Hematopoietic multipotent progenitor cell treated with erythropoietin and hydrocortisone succinate and interleukin-3 and kit ligand, for 8 days (in vitro differentiated cells): ENCODE measurements around the gene LASP1.
"Not testable (repeated sequence)": the region's sequence is repeated elsewhere in the genome, so short reads cannot be mapped to it uniquely, and the experiment has no call there.

Experiments used
- DNase-seq: peaks from one replicate; pipeline ENCODE4 v3.0.0-alpha.2; 2015

The LASP1 gene

DNA sequence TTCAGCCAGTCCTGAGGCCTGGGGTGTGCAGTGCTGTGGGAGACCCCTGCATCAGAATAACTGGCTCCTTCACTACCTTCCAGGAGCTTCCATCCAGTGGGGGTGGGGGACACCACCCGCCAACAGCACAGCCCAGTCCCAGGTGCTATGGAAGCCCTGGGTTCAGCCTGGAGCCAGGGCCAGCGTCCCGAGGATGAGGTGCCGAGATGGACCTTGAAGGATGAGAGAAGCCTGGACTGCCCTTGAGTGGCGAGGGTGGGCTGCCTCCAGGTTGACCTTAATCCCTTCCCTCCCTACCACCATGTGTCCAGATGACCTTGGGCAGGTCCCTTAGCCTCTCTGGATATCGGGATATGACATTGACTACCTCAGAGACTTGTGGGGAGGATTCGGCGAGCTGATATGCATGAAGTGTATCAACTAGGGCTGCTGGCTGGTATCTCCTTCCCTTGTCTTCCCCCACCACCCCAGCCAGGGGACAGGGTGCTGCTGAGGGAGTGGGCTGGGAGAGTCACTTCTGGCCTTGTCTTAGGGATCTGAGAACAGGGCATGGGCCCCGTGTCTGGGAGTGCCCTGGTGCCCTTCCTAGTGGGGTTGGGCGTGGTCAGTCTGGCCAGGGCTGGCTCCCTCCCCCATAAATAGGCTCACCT is 41.3 kb downstream of the LASP1 start:
- DNase-seq: no peak

- not testable (repeated sequence) for DNase-seq
Measured at GRCh38 chr17:38911731-38912081, 41.8 kb downstream of the LASP1 start.

- no peak for DNase-seq
Measured at GRCh38 chr17:38912221-38912813, 42.5 kb downstream of the LASP1 start.

DNA sequence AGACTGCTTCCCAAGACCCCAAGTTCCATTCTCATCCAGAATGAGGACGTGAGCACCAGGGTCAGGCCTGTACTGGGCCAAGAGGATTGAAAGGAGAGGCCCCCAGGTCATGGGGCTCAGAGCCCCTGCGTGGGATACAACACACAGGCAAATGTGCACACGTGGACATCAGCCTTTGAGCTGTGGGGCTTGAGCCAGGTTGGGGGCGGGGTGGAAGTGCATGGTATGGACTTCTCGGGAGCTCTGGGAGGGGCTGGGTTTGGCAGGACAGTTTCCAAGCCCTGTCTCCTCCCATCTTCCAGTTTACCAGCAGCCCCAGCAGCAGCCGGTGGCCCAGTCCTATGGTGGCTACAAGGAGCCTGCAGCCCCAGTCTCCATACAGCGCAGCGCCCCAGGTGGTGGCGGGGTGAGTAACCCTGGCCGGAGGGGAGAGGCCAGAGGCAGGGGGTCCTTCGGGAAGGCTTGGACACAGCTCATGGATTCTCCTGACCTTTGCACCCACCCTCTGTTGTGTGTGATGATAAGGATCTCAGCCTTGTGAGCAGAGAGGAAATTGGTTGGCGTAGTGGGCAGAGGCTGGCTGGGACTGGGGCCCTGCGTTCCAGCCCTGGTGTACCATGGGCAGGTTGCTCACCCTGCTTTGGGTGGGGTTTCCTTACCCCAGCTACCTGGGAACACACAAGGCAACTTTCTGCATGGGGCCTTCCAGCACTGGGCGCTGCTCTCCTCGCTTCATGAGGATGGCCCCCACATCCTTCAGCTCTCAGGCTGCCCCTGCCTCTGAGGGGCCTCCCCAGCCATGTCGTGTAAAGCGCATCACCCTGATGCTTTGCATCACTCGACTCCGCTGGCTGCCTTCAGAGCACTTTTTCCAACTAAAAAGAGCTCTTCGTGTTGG is 45.1 kb downstream of the LASP1 start:
- DNase-seq: no peak

DNA sequence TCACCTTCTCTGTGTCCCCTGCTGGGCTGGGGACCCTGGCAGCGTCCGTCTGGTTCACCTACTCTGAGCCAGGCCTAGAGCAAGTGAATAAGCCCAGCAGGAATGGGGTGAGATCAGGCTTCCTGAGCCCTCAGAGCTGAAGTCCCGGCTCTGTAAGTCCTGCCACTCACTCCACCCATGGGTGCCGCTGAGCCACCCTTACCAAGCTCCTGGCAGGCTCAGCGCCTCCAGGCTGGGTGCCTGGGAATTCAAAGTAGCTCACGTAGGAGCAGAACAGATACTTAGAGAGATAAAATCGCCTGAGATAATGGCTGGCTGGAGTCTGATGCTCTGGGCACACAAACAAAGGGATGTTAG is 45.8 kb downstream of the LASP1 start:
- DNase-seq: no peak

DNA sequence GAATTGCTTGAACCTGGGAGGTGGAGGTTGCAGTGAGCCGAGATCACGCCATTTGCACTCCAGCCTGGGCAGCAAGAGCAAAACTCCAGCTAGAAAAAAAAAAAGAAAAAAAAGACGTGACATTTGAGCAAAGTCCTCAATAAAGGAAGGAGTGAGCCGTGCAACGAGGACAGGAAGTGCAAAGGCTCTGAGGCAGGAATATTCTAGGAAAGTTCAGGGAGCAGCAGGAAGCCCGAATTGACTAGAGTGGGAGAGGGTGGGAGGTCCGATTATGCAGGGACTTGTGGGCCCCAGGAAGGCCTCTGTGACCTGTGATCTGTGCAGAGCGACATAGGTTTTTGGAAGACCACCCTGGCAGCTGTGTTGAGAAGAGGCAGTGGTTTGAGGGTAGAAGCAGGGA is 46.9 kb downstream of the LASP1 start:
- DNase-seq: no peak

DNA sequence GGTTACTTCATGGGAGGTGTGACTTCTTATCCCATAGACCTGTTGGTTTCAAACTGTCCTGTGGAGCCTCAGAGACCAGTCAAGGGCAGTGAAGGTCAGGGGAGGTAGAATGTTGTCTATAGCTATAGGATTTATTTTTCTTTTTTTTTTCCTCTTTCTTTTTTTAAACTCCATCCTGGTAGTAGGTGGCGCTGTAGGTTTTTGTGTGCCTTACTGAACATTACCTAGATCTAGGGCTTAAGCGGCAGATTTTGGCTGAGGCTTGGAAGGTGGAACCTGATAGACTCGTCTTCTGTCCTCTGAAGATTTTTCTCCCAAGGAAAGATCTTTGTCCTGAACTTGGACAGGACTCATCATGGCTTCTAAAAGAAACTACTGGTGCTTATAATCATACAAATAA is 47.4 kb downstream of the LASP1 start:
- DNase-seq: no peak

- no peak for DNase-seq
Measured at GRCh38 chr17:38918129-38918913, 48.5 kb downstream of the LASP1 start.

DNA sequence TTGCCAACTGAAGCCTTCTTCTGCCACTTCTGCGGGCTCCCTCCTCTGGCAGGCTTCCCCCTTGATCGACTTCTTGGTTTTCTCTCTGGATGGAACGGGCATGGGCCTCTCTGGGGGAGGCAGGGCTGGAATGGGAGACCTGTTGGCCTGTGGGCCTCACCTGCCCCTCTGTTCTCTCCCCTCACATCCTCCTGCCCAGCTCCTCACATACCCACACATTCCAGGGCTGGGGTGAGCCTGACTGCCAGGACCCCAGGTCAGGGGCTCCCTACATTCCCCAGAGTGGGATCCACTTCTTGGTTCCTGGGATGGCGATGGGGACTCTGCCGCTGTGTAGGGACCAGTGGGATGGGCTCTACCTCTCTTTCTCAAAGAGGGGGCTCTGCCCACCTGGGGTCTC is 49.1 kb downstream of the LASP1 start:
- no peak for DNase-seq

DNA sequence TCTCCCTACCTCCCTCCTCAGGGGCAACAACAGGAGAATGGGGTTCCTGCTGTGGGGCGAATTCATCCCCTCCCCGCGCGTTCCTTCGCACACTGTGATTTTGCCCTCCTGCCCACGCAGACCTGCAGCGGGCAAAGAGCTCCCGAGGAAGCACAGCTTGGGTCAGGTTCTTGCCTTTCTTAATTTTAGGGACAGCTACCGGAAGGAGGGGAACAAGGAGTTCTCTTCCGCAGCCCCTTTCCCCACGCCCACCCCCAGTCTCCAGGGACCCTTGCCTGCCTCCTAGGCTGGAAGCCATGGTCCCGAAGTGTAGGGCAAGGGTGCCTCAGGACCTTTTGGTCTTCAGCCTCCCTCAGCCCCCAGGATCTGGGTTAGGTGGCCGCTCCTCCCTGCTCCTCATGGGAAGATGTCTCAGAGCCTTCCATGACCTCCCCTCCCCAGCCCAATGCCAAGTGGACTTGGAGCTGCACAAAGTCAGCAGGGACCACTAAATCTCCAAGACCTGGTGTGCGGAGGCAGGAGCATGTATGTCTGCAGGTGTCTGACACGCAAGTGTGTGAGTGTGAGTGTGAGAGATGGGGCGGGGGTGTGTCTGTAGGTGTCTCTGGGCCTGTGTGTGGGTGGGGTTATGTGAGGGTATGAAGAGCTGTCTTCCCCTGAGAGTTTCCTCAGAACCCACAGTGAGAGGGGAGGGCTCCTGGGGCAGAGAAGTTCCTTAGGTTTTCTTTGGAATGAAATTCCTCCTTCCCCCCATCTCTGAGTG is 49.6 kb downstream of the LASP1 start:
- no peak for DNase-seq

- no peak for DNase-seq
Measured at GRCh38 chr17:38920374-38921291, 50.8 kb downstream of the LASP1 start.

- DNase-seq: no peak
Measured at GRCh38 chr17:38921756-38922411, 52.0 kb downstream of the LASP1 start.

- DNase-seq: peak; percentile 53
Measured at GRCh38 chr17:38922538-38923297, 52.9 kb downstream of the LASP1 start.

GRCh38 chr17:38925263-38925995 is 55.6 kb downstream of the LASP1 start, which contains the start of gene LASP1NB:
Gene LASP1NB (plus strand): TSS chr17:38925614.
- no peak for DNase-seq

DNA sequence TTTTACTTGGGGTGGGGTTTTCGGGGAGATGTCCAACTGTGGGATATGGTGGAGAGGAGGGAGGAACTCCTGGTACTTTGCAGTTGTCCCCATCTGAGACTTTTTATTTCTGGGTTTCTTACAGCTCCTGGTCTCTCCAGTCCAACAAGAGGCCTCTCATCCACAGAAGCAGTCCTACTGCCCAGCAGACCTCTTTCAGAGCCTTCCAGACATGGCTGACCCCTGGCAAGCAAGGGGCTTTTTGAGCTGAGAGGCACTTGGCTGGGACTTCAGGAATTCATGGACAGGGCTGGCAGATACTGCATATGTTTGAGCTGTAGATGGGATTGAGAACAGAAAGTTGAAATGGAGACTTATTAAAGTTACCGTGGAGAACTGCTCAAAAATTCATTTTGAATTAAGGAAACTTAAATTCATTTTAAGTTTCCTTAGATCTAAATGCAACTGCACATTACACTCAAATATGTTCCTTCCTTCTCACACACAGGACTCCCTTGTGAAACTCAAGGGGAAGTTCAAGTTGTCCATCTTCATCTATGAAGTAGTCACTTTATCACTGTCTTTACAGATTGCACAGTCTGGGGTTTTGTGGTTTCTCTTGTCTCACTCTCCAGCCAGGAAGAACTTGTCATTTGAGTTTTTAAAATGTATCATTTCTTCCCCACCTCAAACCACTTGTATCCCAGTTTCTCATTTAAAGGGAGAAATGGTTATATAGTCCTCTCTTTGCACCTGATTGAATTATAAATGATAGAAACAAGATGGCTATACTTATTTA is 56.6 kb downstream of the LASP1 start:
- peak; percentile 77 for DNase-seq

GRCh38 chr17:38930782-38931181 is 60.9 kb downstream of the LASP1 start:
- not testable (repeated sequence) for DNase-seq

DNA sequence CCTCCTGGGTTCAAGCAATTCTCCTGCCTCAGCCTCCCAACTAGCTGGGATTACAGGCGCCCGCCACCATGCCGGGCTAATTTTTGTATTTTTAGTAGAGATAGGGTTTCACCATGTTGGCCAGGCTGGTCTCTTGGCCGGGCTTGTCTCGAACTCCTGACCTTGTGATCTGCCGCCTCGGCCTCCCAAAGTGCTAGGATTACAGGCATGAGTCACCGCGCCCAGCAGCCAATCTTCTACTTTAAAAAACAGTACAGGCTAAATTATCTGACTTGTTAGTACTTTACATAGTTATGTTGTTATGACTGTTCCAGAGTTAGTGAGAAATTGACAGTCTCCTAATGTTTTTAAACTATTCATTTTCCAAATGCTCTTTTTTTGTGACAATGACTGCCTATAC is 64.1 kb downstream of the LASP1 start:
- not testable (repeated sequence) for DNase-seq

DNA sequence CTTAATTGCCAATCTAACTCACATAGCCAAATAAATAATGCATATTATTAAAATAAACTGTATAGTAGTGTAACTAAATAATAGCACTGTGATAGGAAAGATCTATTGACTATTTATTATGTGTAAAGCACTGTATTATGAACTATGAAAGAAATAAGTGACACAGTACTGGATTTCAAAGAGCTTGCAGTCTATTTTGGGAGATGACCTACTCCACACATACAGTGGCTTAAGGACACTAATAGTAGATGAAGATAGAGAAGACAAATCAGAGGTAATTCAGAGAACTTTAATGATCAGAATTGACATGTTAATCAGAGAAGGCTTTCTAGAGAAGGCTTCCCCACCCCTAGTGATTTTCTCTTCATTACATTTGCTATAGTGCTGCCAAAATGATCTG is 70.1 kb downstream of the LASP1 start:
- DNase-seq: no peak
